KMS-11 (cell line): ENCODE measurements around the gene CTBP2.

Experiments used
- H2AFZ ChIP-seq: fragments of 200-600 bp; sonication (generic); 2 replicates; pipeline ENCODE4 v1.6.1; 2016; ENCODE audit warnings: antibody characterized with exemption, mixed run types, low read depth
- H3K27ac ChIP-seq: fragments of 200-600 bp; sonication (generic); 2 replicates; pipeline ENCODE4 v1.6.1; 2016; ENCODE audit warnings: mild to moderate bottlenecking, mixed run types
- H3K27me3 ChIP-seq: fragments of 200-600 bp; sonication (generic); 2 replicates; pipeline ENCODE4 v1.6.1; 2017; ENCODE audit warnings: mild to moderate bottlenecking, low read depth, mixed run types, moderate library complexity; ENCODE audit not compliant: insufficient read depth
- H3K36me3 ChIP-seq: fragments of 200-600 bp; sonication (generic); 2 replicates; pipeline ENCODE4 v1.6.1; 2017; ENCODE audit warnings: mild to moderate bottlenecking, mixed run types; ENCODE audit not compliant: insufficient read depth
- H3K4me1 ChIP-seq: fragments of 200-600 bp; sonication (generic); 2 replicates; pipeline ENCODE4 v1.6.1; 2016; ENCODE audit warnings: mild to moderate bottlenecking, low read depth, mixed run types; ENCODE audit not compliant: poor library complexity, severe bottlenecking
- H3K4me2 ChIP-seq: fragments of 200-600 bp; sonication (generic); 2 replicates; pipeline ENCODE4 v1.7.0; 2016; ENCODE audit warnings: mild to moderate bottlenecking, mixed run types
- H3K4me3 ChIP-seq: fragments of 200-600 bp; sonication (generic); IDR thresholded peaks from 2 replicates; pipeline ENCODE4 v1.6.1; 2017; ENCODE audit warnings: low read depth, low read length, mixed read lengths; ENCODE audit not compliant: insufficient read depth
- H3K79me2 ChIP-seq: fragments of 200-600 bp; sonication (generic); 2 replicates; pipeline ENCODE4 v1.6.1; 2016; ENCODE audit warnings: low read depth, mixed run types; ENCODE audit not compliant: insufficient read depth
- H3K9ac ChIP-seq: fragments of 200-600 bp; sonication (generic); 2 replicates; pipeline ENCODE4 v1.6.1; 2016; ENCODE audit warnings: mild to moderate bottlenecking, mixed run types
- H4K20me1 ChIP-seq: fragments of 200-600 bp; sonication (generic); 2 replicates; pipeline ENCODE4 v1.6.1; 2016; ENCODE audit warnings: mild to moderate bottlenecking, mixed run types; ENCODE audit not compliant: insufficient read depth
- TF ChIP-seq, protein P1 (sequence below): fragments of 200-600 bp; sonication (generic); conservative IDR thresholded peaks from 2 replicates; pipeline ENCODE4 v1.6.1; 2017; ENCODE audit warnings: low read depth, mild to moderate bottlenecking, antibody characterized with exemption, low read length, moderate library complexity, mixed read lengths

Gene CTBP2

DNA sequence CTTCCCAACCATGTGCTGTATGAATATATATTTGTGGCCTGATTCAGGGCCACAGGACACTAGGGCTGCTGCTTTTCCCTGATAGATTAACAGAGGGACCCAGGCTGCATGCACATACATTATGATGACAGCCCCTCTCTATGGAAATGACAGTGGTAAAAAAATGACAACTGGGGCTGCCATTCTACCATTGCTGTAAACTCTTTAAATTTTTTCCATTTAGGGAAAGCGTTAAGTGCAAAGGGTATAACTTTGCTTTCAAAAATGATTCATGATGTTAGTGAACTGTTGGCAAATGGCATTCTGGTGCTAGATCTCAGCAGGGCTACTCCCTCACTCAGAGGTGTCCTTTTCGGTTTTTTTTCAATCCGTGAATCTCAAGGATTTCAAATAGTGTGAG is 4.2 kb downstream of the CTBP2 start:
- H3K9ac ChIP-seq: no peak overlapping the region
- TF ChIP-seq, protein P1, sequence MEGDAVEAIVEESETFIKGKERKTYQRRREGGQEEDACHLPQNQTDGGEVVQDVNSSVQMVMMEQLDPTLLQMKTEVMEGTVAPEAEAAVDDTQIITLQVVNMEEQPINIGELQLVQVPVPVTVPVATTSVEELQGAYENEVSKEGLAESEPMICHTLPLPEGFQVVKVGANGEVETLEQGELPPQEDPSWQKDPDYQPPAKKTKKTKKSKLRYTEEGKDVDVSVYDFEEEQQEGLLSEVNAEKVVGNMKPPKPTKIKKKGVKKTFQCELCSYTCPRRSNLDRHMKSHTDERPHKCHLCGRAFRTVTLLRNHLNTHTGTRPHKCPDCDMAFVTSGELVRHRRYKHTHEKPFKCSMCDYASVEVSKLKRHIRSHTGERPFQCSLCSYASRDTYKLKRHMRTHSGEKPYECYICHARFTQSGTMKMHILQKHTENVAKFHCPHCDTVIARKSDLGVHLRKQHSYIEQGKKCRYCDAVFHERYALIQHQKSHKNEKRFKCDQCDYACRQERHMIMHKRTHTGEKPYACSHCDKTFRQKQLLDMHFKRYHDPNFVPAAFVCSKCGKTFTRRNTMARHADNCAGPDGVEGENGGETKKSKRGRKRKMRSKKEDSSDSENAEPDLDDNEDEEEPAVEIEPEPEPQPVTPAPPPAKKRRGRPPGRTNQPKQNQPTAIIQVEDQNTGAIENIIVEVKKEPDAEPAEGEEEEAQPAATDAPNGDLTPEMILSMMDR: no peak
- peaks cover 64% of the 10 kb centered on the region for H3K79me2 ChIP-seq
- no peaks in the 10 kb centered on the region for H3K27me3 ChIP-seq
- no peak overlapping the region for H3K4me2 ChIP-seq
- H3K27ac ChIP-seq: no peak overlapping the region
- peaks cover 3% of the 10 kb centered on the region; the same call in 1 of the 2 replicates for H4K20me1 ChIP-seq
- H3K4me3 ChIP-seq: no peak overlapping the region
- peaks cover 14% of the 10 kb centered on the region for H3K4me1 ChIP-seq
- H2AFZ ChIP-seq: no peak overlapping the region
- no peaks in the 10 kb centered on the region for H3K36me3 ChIP-seq

DNA sequence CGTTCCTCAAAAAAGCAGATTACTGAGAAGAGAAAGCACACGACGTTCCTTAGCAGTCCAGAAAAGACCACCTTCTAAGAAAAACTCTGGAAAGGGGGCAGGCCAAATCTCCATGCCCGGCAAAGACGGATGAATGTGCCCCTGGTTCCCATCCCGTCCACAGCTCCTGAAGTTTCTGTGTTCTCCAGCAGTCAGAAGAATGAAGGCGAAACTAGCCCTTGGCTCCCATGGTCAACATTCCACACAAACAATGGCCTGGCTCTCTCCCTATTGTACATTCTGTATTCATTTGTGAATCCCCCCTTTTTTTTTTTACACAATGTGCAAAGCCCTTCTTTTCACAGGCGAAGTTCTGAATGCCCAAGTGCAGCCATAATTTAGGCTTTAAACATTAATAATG is 5.3 kb downstream of the CTBP2 start:
- TF ChIP-seq, protein P1: no peak
- H3K36me3 ChIP-seq: no peaks in the 10 kb centered on the region
- H3K27me3 ChIP-seq: no peaks in the 10 kb centered on the region
- H2AFZ ChIP-seq: no peak overlapping the region
- H4K20me1 ChIP-seq: peaks cover 3% of the 10 kb centered on the region; the same call in 1 of the 2 replicates
- no peak overlapping the region for H3K27ac ChIP-seq
- no peak overlapping the region for H3K4me3 ChIP-seq
- H3K4me2 ChIP-seq: no peak overlapping the region
- no peak overlapping the region for H3K9ac ChIP-seq
- H3K79me2 ChIP-seq: peaks cover 64% of the 10 kb centered on the region
- H3K4me1 ChIP-seq: peaks cover 14% of the 10 kb centered on the region

DNA sequence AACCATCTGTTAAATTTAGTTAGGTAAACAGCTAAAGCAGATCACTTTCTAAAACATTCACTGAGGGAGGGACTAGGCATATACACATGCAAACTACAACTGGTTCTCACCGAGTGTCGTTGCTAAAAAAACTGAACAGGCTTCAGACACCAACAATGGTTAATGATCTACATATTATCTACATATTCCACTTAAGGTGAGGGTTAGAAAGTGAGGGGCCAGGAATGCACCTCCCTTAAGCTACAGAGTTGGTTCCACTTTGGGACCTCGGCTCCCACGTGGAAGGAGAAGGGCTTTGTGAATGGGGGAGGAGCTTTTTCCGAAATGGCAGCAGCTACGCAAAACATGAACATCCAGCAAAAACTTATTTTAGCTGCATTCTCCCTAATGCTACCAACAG is 5.8 kb downstream of the CTBP2 start:
- no peak overlapping the region for H2AFZ ChIP-seq
- peaks cover 17% of the 10 kb centered on the region for H3K4me1 ChIP-seq
- H3K27ac ChIP-seq: no peak overlapping the region
- H4K20me1 ChIP-seq: peaks cover 3% of the 10 kb centered on the region; the same call in 1 of the 2 replicates
- H3K4me2 ChIP-seq: no peak overlapping the region
- H3K36me3 ChIP-seq: no peaks in the 10 kb centered on the region
- H3K9ac ChIP-seq: no peak overlapping the region
- H3K79me2 ChIP-seq: peaks cover 64% of the 10 kb centered on the region
- H3K4me3 ChIP-seq: no peak overlapping the region
- H3K27me3 ChIP-seq: no peaks in the 10 kb centered on the region
- TF ChIP-seq, protein P1: no peak

DNA sequence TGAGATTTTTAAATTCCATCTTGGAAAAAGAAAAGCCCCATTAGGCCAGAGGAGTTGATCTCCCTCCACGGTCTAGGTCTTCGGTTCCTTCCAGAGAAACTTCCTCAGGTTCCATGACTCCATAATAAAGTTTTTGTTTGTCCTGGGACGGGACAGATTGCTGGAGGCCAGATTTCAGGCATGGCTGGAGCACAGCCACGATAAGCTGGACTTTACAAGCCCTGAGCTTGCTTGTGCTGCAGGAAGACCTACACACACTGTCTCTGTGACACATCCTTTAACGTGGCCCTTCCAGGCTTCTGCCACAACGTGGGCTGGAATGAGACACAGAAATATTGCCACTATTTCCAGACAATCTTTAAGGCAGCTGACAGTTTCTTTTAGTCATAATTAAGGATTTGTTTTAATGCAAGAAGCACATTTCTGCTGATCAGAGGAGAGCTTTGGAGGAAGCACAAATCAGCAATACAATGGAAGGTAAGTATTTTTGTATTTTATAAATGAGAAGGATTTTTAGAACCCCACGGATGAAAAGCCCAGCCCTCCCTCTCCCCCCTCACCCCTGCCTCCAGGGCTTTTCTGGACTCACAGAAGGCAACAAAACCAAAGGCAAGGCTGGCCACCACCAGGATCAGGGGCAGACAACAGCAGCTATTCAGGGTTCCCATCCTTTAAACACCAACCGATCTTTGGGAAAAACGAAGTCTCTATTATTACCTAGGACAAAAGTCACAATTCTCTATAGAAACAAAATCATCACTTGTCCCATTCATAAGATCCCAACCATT is 6.5 kb downstream of the CTBP2 start:
- H2AFZ ChIP-seq: no peak overlapping the region
- peaks cover 22% of the 10 kb centered on the region for H3K4me1 ChIP-seq
- no peaks in the 10 kb centered on the region for H3K36me3 ChIP-seq
- no peak overlapping the region for H3K4me2 ChIP-seq
- H3K4me3 ChIP-seq: no peak overlapping the region
- H3K27me3 ChIP-seq: no peaks in the 10 kb centered on the region
- H3K79me2 ChIP-seq: peaks cover 64% of the 10 kb centered on the region
- no peak overlapping the region for H3K9ac ChIP-seq
- H4K20me1 ChIP-seq: peaks cover 3% of the 10 kb centered on the region; the same call in 1 of the 2 replicates
- no peak overlapping the region for H3K27ac ChIP-seq
- TF ChIP-seq, protein P1: no peak
